NCI-H226 (cell line): ENCODE results near the gene SRF.
A peak's percentile ranks its signal among the peaks of the same experiment; 100 is the strongest.

Experiments
- DNase-seq: peaks from one replicate; pipeline ENCODE4 v3.0.0-alpha.2; 2015

SRF gene

DNA sequence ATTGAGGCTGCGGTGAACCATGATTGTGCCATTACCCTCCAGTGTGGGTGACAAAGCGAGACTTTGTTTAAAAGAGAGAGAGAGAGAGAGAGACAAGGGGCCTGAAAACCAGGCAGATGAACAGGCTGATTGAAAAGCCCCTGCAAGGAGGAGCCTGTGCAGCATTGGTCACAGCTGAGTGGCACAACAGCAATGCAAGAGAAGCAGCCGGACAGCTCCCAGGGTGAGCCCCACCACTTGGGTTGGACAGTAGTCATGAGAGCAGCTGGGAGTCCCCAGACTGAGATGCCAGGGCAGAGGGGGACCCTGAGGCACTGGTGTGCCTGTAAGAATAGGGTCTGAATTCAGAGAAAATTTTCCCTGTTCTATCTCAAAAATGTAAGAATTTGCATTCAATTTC is 48.0 kb downstream of the SRF start:
- DNase-seq, result no peak

DNA sequence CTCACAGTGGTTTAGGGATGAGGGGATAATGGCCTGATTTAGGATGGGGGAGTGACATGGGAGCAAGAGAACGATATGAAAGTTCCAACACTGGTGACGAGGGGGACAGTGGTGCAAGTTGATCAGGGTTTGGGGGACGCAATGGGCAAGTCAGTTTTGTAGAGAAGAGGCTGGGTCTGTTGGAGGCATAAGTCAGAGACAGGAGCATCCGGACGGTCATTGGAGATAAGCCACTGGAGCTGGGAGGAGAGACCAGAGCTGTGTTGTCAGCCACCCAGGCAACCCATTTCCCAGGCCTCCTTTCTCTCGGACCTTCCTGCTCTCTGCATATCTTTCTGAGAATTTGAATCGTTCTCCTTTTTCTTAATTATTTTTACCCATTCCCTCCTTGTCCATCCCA is 48.7 kb downstream of the SRF start:
- no peak for DNase-seq

DNA sequence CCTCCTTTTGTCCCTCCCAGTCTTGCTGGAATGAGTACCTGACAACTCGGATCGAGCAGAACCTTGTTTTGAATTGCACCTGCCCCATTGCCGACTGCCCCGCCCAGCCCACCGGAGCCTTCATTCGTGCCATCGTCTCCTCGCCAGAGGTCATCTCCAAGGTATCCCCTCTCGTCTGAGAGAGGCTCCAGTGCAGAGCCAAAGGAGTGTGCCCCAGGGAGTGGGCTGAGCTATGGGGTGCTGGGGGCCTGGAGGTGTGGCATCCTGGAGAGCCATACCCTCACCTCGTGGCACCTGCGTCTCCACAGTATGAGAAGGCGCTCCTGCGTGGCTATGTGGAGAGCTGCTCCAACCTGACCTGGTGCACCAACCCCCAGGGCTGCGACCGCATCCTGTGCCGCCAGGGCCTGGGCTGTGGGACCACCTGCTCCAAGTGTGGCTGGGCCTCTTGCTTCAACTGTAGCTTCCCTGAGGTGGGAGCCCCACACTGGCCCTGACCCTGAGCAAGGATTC is 49.4 kb downstream of the SRF start:
- DNase-seq, result no peak

DNA sequence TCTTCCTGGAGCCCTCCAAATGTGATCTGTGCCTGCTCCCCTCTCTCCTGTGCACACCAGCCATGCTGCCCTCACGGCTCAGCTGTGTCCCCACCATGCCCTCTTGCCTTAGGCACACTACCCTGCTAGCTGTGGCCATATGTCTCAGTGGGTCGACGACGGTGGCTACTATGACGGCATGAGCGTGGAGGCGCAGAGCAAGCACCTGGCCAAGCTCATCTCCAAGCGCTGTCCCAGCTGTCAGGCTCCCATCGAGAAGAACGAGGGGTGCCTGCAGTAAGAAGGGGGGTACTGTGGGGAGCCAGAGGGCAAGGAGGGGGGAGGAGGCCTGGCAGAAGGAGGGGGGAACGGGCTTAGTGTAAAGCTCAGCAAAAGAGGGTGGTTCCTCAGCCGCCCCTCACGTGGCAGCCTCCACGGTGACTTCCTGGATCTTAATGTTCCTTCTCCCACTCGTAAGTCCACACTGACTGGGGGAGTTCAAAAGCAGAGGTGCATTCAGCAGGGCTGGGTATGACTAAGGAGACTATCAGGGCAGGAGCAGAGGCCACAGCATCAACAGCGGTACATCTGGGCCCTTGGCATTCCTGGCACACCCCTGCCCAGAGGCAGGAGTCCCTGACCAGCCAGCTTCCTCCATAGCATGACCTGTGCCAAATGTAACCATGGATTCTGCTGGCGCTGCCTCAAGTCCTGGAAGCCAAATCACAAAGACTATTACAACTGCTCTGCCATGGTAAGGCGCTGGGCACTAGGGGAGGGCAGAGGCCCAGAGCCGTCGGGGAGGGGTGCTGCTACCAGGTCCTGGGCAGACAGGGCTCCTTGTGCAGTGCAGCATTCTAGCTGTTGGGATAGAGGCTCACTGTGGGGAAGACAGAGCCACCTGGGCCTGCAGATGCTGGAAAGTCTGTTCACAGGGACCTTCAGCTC is 50.2 kb downstream of the SRF start:
- peak; percentile 43 for DNase-seq

GRCh38 chr6:43222418-43223059 is 51.5 kb downstream of the SRF start:
- DNase-seq, result no peak

DNA sequence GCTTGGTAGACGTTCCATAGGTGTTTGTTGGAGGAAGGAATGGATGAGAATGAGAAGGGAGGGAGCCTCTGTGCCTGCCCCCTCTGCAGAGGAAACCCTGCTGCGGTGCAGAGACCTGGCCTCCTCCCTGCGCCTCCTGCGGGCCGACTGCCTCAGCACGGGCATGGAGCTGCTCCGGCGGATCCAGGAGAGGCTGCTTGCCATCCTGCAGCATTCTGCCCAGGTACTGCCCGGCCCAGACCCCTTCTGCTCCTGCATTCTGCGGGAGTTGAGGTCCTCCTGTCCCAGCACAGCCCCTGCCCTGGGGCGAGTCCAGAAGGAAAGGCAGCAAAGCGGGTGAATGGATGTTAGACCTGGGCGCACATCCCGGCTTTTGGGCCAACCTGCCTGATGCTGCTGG is 52.1 kb downstream of the SRF start:
- no peak for DNase-seq

DNA sequence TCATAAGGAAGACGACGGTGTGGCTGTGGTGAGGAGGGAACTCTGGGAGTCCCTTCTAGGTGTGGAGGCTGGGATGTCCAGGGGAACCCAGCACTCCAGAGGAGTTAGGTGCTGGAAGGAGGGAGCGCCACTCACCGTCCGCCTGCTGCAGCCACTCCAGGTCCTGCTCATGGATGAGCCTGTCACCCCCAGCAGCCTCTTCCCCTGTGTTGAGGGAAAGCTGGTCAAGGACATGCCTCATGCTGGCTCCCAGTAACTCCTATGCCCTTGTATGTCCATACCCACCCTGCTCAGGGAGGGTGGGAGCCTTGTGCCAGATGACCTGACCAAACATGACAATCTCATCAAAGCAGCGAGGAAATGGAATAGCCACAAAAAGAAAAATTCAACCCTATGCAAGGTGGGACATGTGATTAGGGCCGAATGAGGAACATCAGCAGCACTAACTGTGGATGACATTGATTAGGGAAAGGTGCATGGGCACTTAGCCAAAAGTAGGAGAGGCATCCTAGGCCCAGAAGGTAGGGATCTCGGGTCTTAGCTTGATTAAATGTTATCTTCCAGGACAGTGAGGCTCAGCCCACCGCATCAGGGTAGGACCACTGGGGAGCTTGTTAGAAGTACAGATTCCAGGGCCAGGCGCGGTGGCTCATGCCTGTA is 55.3 kb downstream of the SRF start:
- DNase-seq, result no peak

GRCh38 chr6:43228951-43229802 is 58.1 kb downstream of the SRF start, which contains the start of gene DNPH1:
TSS of gene DNPH1 (minus strand) at chr6:43229481. CDS start at chr6:43229456, 25 bp downstream.
- peak; percentile 62 for DNase-seq

DNA sequence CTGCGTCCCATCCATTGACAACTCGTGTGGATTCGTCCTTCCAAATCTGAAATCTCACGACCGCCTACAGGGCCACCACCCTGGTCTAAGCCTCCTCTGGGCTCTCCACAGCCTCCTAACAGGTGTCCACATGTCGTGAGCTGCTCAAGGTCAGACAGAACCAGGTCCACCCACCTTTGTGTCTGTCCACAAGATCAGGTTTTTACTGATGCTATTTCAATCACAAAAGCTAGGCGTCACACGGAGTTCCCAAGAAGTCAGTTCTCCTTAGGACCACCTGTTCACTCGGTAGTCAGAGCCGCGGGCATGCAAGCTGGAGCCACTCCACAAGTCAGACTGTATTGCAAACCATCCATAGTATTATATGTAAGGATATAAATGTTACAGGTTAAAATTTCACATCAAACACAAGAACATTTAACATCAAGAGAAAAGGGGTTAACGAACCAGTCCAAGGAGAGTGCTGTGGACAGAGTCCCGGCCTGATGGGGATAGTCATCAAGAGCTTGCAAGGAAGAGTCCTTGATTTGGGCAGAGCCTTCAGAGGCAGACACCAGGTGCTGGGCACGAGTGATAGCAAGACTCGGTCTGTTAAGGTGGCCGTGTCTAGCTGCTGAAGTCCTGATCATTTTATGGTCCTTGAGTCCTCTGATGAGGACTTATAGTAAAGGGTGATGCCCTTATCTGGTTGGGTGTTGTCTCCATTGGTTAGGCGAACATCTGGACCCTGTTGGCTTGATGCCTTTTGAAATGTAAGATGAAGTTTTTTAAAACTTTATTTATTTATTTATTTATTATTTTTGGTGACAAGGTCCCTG is 58.9 kb downstream of the SRF start:
- DNase-seq, result no peak

DNA sequence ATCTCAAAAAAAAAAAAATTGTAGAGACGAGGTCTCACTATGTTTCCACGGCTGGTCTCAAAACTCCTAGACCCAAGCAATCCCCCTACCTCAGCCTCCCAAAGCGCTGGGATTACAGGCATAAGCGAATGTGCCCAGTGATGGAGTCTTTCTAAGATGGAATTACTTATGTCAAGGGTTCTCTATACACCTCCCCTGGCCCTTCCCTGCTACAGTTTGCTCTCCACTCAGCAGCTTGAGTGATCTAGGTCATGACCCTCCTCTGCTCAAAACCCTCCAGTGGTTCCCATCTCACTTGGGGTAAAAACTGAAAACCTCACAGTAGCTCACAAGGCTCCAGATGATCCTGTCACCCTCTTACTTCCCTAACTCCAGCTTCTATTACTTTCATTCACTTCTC is 60.0 kb downstream of the SRF start:
- no peak for DNase-seq
